ENCODE measurements around the gene ATP2A2.
"Not testable (repeated sequence)": the region's sequence is repeated elsewhere in the genome, so short reads cannot be mapped to it uniquely, and the experiment has no call there.

ATP2A2 gene

DNA sequence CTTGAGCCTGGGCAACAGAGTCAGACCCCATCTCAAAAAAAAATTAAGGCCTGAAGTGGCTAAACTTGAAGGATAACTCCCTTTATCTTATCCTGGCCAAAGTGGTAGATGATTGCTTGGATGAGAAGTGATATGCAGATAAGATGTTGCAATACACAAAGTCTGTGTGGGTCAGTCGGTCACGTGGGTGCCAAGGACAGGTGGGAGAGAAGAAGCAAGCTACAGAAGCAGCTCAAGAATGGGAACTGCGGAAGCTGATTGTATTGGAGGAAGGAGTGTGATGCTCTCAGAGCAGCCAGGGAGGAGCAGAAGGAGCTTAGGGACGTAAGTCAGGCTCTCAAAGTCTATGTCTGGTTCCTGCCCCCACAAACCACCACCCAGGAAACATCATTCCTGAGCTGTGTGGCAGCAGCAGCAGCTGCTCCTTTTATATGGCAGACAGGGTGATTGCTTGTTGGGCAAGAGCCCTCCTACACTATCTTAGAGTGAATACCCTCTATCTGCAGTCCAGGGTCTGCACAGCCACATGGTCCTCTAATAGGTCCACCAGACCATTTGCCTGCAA lies 54.5 kb downstream of the ATP2A2 start:
- TF ChIP-seq, protein P1, sequence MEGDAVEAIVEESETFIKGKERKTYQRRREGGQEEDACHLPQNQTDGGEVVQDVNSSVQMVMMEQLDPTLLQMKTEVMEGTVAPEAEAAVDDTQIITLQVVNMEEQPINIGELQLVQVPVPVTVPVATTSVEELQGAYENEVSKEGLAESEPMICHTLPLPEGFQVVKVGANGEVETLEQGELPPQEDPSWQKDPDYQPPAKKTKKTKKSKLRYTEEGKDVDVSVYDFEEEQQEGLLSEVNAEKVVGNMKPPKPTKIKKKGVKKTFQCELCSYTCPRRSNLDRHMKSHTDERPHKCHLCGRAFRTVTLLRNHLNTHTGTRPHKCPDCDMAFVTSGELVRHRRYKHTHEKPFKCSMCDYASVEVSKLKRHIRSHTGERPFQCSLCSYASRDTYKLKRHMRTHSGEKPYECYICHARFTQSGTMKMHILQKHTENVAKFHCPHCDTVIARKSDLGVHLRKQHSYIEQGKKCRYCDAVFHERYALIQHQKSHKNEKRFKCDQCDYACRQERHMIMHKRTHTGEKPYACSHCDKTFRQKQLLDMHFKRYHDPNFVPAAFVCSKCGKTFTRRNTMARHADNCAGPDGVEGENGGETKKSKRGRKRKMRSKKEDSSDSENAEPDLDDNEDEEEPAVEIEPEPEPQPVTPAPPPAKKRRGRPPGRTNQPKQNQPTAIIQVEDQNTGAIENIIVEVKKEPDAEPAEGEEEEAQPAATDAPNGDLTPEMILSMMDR (IDR thresholded peaks at IDR 0.05; ENCODE audit: low read depth, low read length), result no peak
- no peak overlapping the region for H3K4me3 ChIP-seq (ENCODE audit: low read depth, low read length)

DNA sequence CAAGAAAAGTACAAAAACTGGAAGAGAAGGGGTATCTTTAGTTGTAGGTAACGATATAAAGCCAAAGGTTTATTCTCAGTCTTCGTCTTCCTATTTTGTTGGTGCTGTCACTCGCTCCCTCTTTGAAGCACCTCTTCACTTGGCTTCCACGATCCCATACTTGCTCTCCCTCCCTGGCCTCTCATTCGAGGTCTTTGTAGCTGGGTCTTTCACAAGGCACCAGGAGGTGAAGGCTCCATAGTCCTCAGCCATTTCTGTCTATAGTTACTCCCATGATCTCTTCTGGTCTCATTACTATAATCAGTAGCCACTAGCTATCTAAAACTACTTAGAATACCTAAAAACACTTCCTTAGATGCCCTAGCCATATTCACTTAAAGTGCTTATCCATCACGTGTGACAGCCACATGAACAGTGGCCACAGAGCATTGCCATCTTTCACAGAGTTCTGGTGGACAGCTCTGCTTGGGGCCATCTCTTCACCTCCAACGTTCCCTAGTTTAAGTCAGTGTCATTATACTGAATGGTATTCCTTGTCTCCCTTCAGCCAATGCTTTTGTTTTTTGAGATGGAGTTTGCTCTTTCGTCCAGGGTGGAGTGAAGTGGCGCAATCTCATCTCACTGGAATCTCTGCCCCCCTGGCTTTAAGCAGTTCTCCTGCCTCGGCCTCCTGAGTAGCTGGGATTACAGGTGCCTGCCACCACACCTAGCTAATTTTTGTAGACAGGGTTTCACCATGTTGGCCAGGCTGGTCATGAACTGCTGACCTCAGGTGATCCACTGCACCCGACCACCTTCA lies 57.1 kb downstream of the ATP2A2 start:
- TF ChIP-seq, protein P1 (IDR thresholded peaks at IDR 0.05; ENCODE audit: low read depth, low read length), result no peak
- no peak overlapping the region for H3K4me3 ChIP-seq (ENCODE audit: low read depth, low read length)

DNA sequence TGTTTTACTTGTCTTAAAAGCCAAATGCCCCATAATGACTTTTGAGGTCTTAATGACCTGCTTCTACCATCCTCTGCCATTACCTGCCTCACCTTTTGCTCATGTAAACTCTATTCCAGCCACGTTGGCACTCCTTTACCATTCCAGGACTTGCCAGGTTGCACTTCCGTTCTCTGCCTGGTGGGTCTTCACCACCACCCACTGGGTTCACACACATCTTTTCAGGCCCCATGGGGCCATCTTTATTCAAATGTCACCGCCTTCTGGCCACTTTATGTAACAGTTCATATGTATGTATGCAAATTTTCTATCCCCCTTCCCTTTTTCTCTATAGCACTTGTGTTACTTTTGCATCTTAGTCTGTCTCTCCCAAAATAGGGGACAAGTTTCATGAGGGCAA lies 57.7 kb downstream of the ATP2A2 start:
- H3K4me3 ChIP-seq (ENCODE audit: low read depth, low read length), result no peak overlapping the region
- TF ChIP-seq, protein P1 (IDR thresholded peaks at IDR 0.05; ENCODE audit: low read depth, low read length), result no peak

DNA sequence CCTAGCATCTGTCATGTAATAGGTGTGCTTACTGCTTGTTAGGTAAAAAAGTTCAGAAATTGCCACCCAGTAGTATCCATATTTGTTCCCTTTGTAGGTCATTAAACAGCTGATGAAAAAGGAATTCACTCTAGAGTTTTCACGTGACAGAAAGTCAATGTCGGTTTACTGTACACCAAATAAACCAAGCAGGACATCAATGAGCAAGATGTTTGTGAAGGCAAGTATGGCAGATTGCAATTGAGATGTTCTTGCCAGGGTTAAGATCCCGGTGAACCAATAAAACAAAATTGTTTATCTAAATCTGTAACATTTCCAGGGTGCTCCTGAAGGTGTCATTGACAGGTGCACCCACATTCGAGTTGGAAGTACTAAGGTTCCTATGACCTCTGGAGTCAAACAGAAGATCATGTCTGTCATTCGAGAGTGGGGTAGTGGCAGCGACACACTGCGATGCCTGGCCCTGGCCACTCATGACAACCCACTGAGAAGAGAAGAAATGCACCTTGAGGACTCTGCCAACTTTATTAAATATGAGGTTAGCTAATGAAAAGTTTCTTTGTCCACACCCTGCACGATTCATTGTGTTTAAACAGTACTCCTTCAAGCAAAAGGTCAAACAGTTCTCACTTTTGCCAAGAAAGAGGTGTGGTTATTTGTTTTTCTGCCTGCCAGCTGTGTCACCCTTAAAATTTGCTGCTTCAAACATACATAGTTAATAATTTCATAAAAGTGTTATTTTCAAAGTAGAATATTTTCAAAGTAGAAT lies 58.3 kb downstream of the ATP2A2 start:
- TF ChIP-seq, protein P1 (IDR thresholded peaks at IDR 0.05; ENCODE audit: low read depth, low read length), result no peak
- no peak overlapping the region for H3K4me3 ChIP-seq (ENCODE audit: low read depth, low read length)

DNA sequence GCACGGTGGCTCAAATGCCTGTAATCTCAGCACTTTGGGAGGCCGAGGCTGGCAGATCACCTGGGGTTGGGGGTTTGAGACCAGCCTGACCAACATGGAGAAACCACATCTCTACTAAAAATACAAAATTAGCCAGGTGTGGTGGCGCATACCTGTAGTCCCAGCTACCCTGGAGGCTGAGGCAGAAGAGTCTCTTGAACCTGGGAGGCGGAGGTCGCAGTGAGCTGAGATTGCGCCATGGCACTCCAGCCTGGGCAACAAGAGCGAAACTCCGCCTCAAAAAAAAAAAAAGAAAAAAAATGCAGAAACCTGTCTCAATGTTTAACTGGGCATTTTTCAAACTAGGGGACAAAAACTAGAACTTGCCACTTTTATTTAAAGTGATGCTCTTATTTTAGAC lies 59.2 kb downstream of the ATP2A2 start:
- not testable (repeated sequence) for H3K4me3 ChIP-seq (ENCODE audit: low read depth, low read length)

DNA sequence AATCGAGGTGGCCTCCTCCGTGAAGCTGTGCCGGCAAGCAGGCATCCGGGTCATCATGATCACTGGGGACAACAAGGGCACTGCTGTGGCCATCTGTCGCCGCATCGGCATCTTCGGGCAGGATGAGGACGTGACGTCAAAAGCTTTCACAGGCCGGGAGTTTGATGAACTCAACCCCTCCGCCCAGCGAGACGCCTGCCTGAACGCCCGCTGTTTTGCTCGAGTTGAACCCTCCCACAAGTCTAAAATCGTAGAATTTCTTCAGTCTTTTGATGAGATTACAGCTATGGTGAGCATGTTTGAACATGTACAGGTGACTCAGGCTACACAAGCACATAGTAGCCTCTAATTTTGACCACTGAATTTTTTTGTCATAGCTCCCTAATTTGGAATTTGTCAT lies 59.7 kb downstream of the ATP2A2 start:
- no peak overlapping the region for H3K4me3 ChIP-seq (ENCODE audit: low read depth, low read length)
- TF ChIP-seq, protein P1 (IDR thresholded peaks at IDR 0.05; ENCODE audit: low read depth, low read length), result no peak

DNA sequence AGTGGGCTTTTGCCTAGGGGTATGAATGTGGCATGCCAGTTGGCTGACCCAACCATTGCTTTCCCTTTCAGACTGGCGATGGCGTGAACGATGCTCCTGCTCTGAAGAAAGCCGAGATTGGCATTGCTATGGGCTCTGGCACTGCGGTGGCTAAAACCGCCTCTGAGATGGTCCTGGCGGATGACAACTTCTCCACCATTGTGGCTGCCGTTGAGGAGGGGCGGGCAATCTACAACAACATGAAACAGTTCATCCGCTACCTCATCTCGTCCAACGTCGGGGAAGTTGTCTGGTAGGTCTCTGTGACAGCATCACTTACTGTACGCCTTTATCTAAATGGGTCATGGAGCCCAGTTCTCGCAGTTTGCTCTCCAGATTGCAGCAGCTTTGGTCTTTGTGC lies 61.1 kb downstream of the ATP2A2 start:
- TF ChIP-seq, protein P1 (IDR thresholded peaks at IDR 0.05; ENCODE audit: low read depth, low read length), result no peak
- H3K4me3 ChIP-seq (ENCODE audit: low read depth, low read length), result no peak overlapping the region
